BLaER1 (cell line): Measurements from ENCODE around the gene THSD7A.

Source experiments
- H3K27ac ChIP-seq: shearing (Covaris generic); formaldehyde crosslinking; 2 replicates; pipeline ENCODE4 v1.8.1; 2022
- H3K27me3 ChIP-seq: shearing (Covaris generic); formaldehyde crosslinking; 2 replicates; pipeline ENCODE4 v1.8.1; 2022
- H3K36me3 ChIP-seq: shearing (Covaris generic); formaldehyde crosslinking; 2 replicates; pipeline ENCODE4 v1.8.1; 2022
- H3K4me1 ChIP-seq: shearing (Covaris generic); formaldehyde crosslinking; 2 replicates; pipeline ENCODE4 v1.8.1; 2022
- H3K4me2 ChIP-seq: shearing (Covaris generic); formaldehyde crosslinking; 2 replicates; pipeline ENCODE4 v1.8.1; 2022
- H3K4me3 ChIP-seq: shearing (Covaris generic); formaldehyde crosslinking; 2 replicates; pipeline ENCODE4 v1.8.1; 2022
- H3K9ac ChIP-seq: shearing (Covaris generic); formaldehyde crosslinking; 2 replicates; pipeline ENCODE4 v1.8.1; 2022
- H3K9me3 ChIP-seq: shearing (Covaris generic); formaldehyde crosslinking; 2 replicates; pipeline ENCODE4 v1.8.1; 2022
- H4K20me1 ChIP-seq: shearing (Covaris generic); formaldehyde crosslinking; 2 replicates; pipeline ENCODE4 v1.8.1; 2022
- Cebpa-rat ChIP-seq: shearing (Covaris generic); IDR thresholded peaks from 2 replicates; pipeline ENCODE4 v1.8.1; 2022

The THSD7A gene

DNA sequence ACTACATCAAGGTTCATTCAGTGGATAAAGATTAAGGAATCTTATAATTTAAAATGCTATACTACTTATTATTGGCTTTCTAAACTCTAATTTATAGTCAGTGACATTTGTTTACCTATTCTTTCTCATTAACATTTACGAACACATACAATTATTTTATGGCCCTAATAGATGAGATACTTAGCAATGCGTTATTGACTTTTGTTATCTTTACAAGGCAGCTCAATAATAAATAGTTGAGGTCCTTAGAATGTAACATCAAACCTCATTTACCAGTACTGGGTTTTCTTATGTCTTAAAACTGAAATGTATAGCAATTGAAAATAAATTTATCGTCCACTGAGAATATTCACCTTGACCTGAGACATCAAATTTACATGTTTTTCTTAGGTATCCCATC, 89.0 kb downstream of the THSD7A start:
- Histone ChIP-seq H3K9me3 (no peaks in the 10 kb centered on the region), H3K4me2 (no peak overlapping the region), H3K4me3 (no peak overlapping the region), H3K4me1 (no peaks in the 10 kb centered on the region), H3K27me3 (no peaks in the 10 kb centered on the region), H3K36me3 (no peaks in the 10 kb centered on the region), H3K27ac (no peak overlapping the region), H4K20me1 (no peaks in the 10 kb centered on the region), H3K9ac (no peak overlapping the region)
- no peak for TF ChIP-seq Cebpa-rat

GRCh38 chr7:11742496-11742895, 89.5 kb downstream of the THSD7A start:
- no peaks in the 10 kb centered on the region for H3K9me3 ChIP-seq
- no peak overlapping the region for H3K27ac ChIP-seq
- no peaks in the 10 kb centered on the region for H3K27me3 ChIP-seq
- TF ChIP-seq Cebpa-rat = no peak
- no peak overlapping the region for H3K9ac ChIP-seq
- H4K20me1 ChIP-seq = no peaks in the 10 kb centered on the region
- no peaks in the 10 kb centered on the region for H3K36me3 ChIP-seq
- H3K4me2 ChIP-seq = no peak overlapping the region
- no peaks in the 10 kb centered on the region for H3K4me1 ChIP-seq
- no peak overlapping the region for H3K4me3 ChIP-seq

DNA sequence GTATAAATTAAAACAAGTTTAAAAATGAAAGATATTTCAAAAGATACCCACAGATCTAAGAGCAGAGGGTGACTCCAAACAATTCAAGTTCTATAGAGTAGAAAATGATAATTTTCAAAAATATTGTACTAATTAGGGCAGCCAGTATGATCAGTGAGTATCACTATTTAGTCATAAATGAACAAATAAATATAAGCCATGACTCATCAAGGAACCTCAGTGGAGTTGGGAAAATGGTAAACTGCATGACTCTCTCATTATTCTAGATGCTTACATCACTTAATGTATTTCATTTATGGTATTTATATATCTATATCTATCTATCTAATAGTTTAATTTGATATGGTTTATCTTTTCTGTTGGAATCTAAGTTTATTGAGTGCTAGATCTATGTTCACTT, 94.3 kb downstream of the THSD7A start:
- H3K4me3 ChIP-seq = no peak overlapping the region
- H3K36me3 ChIP-seq = no peaks in the 10 kb centered on the region
- no peaks in the 10 kb centered on the region for H3K27me3 ChIP-seq
- no peaks in the 10 kb centered on the region for H3K4me1 ChIP-seq
- no peaks in the 10 kb centered on the region for H3K9me3 ChIP-seq
- TF ChIP-seq Cebpa-rat = no peak
- no peaks in the 10 kb centered on the region for H4K20me1 ChIP-seq
- H3K4me2 ChIP-seq = no peak overlapping the region
- no peak overlapping the region for H3K9ac ChIP-seq
- no peak overlapping the region for H3K27ac ChIP-seq

DNA sequence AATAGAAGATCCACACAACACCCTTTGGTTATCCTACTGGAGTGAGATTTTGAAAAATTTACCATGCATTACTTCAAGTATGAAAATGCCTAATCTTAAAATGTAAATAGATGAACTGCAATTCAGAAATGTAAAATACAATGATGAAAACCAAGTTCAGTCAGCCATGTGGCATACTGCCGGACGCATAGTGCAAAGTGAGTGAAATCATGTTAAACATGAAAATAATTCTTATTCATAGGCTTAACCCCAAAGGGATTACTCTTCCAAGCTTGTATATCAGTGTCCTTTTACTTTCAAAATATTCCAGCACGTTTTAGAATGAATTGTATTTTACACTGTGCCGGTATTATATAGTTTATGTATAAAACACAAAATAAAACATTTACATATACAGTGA, 99.8 kb downstream of the THSD7A start:
- Histone ChIP-seq H3K4me1 (no peaks in the 10 kb centered on the region), H3K4me3 (no peak overlapping the region), H3K36me3 (no peaks in the 10 kb centered on the region), H3K4me2 (no peak overlapping the region), H3K27ac (no peak overlapping the region), H3K9ac (no peak overlapping the region), H3K9me3 (no peaks in the 10 kb centered on the region), H4K20me1 (no peaks in the 10 kb centered on the region), H3K27me3 (no peaks in the 10 kb centered on the region)
- TF ChIP-seq Cebpa-rat = no peak

GRCh38 chr7:11730725-11731124, 101.3 kb downstream of the THSD7A start:
- Histone ChIP-seq H3K27ac (no peak overlapping the region), H4K20me1 (no peaks in the 10 kb centered on the region), H3K27me3 (no peaks in the 10 kb centered on the region), H3K4me3 (no peak overlapping the region), H3K9ac (no peak overlapping the region), H3K4me1 (no peaks in the 10 kb centered on the region), H3K4me2 (no peak overlapping the region), H3K9me3 (no peaks in the 10 kb centered on the region), H3K36me3 (no peaks in the 10 kb centered on the region)
- no peak for TF ChIP-seq Cebpa-rat

- H3K9ac ChIP-seq = no peak overlapping the region
- H3K27ac ChIP-seq = no peak overlapping the region
- no peaks in the 10 kb centered on the region for H3K36me3 ChIP-seq
- H3K4me3 ChIP-seq = no peak overlapping the region
- no peak overlapping the region for H3K4me2 ChIP-seq
- no peaks in the 10 kb centered on the region for H3K4me1 ChIP-seq
- no peaks in the 10 kb centered on the region for H3K27me3 ChIP-seq
- TF ChIP-seq Cebpa-rat = no peak
- H3K9me3 ChIP-seq = no peaks in the 10 kb centered on the region
- H4K20me1 ChIP-seq = no peaks in the 10 kb centered on the region
These were observed 104.1 kb downstream of the THSD7A start for GRCh38 chr7:11727864-11728263.

GRCh38 chr7:11726794-11727155, 105.2 kb downstream of the THSD7A start:
- no peaks in the 10 kb centered on the region for H4K20me1 ChIP-seq
- H3K4me3 ChIP-seq = no peak overlapping the region
- H3K4me1 ChIP-seq = no peaks in the 10 kb centered on the region
- no peak overlapping the region for H3K27ac ChIP-seq
- H3K36me3 ChIP-seq = no peaks in the 10 kb centered on the region
- no peak overlapping the region for H3K4me2 ChIP-seq
- no peaks in the 10 kb centered on the region for H3K27me3 ChIP-seq
- no peak for TF ChIP-seq Cebpa-rat
- no peaks in the 10 kb centered on the region for H3K9me3 ChIP-seq
- no peak overlapping the region for H3K9ac ChIP-seq

DNA sequence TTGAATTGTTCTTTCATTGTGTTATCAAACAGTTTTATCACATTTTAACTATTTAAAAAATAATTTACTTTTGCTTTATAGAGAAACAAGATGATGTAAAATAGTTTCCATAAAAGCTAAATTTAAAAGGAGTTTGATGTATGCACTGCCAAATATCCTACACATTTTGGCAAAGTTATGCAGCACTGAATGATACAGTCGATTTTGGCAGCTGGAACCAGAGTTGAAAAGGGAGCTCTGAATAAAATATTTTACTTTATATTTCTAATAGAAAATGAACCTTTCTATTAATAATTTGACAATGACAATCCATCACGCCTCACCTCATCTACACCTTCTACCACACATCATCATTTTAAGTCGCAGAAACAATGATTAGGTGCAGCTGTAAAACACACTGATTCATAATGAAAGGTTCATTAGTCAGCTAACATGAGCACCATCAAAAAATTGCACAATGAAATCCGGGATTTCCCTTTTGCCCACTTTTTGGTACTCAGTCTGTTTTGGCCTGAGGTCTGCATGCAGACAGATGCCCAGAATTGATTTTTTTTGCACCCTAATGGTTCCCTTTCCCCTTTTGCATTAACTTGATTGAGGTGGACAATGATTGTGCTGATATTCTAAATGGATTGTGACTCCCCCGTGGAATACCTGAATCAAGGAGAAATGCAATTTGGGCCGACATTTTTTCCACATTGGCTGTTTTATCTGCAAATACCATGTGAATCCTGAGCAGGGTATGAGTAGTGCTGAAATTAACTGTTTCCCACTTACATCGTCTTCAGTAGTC, 105.8 kb downstream of the THSD7A start:
- TF ChIP-seq Cebpa-rat = no peak
- Histone ChIP-seq H3K4me3 (no peak overlapping the region), H3K4me1 (no peaks in the 10 kb centered on the region), H4K20me1 (no peaks in the 10 kb centered on the region), H3K27me3 (no peaks in the 10 kb centered on the region), H3K4me2 (no peak overlapping the region), H3K9me3 (no peaks in the 10 kb centered on the region), H3K36me3 (no peaks in the 10 kb centered on the region), H3K9ac (no peak overlapping the region), H3K27ac (no peak overlapping the region)

- Histone ChIP-seq H4K20me1 (no peaks in the 10 kb centered on the region), H3K4me1 (no peaks in the 10 kb centered on the region), H3K36me3 (no peaks in the 10 kb centered on the region), H3K4me3 (no peak overlapping the region), H3K27ac (no peak overlapping the region), H3K9me3 (no peaks in the 10 kb centered on the region), H3K27me3 (no peaks in the 10 kb centered on the region), H3K4me2 (no peak overlapping the region), H3K9ac (no peak overlapping the region)
- TF ChIP-seq Cebpa-rat = no peak
These were observed 115.8 kb downstream of the THSD7A start for GRCh38 chr7:11716185-11716584.

GRCh38 chr7:11714676-11715075, 117.3 kb downstream of the THSD7A start:
- Histone ChIP-seq H3K27ac (no peak overlapping the region), H3K4me2 (no peak overlapping the region), H3K4me1 (no peaks in the 10 kb centered on the region), H4K20me1 (no peaks in the 10 kb centered on the region), H3K36me3 (no peaks in the 10 kb centered on the region), H3K9me3 (no peaks in the 10 kb centered on the region), H3K9ac (no peak overlapping the region), H3K4me3 (no peak overlapping the region), H3K27me3 (no peaks in the 10 kb centered on the region)
- no peak for TF ChIP-seq Cebpa-rat

DNA sequence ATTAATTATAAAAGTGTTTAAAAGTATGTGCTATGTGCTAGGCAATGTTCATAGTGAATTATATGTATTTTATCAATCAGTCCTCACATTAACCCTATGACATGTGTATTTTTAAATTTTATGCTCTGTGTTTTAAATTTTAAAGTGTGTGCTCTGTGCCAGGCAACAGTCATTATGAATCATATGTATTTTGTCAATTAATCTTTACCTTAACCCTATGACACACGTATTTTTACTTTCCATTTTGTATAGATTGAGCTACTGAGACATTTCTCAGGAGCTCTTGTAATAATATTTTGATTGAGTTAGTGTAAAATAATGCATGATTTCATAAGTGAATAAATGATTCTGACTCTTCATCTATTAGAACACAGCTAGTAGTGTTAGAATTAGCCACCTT, 117.8 kb downstream of the THSD7A start:
- no peaks in the 10 kb centered on the region for H3K27me3 ChIP-seq
- H3K9me3 ChIP-seq = no peaks in the 10 kb centered on the region
- H3K27ac ChIP-seq = no peak overlapping the region
- H3K4me1 ChIP-seq = no peaks in the 10 kb centered on the region
- H3K9ac ChIP-seq = no peak overlapping the region
- TF ChIP-seq Cebpa-rat = no peak
- no peaks in the 10 kb centered on the region for H4K20me1 ChIP-seq
- no peak overlapping the region for H3K4me2 ChIP-seq
- H3K36me3 ChIP-seq = no peaks in the 10 kb centered on the region
- H3K4me3 ChIP-seq = no peak overlapping the region
